Neural cell (in vitro differentiated cells): ENCODE results near the gene NLRP4. TPM values are rescaled to one million over a fixed set of nuclear protein-coding genes. Genes with fewer than 3 reads are reported as not detected.

Source experiments
- H2AFZ ChIP-seq: fragments of 200-600, 300-800 bp; sonication (generic), shearing (Covaris generic); 2 replicates; pipeline ENCODE4 v1.6.0; 2014; ENCODE audit warnings: low read depth, mild to moderate bottlenecking, antibody characterized with exemption, low read length, moderate library complexity
- H3F3A ChIP-seq: fragments of 200-600 bp; shearing (Covaris generic); 2 replicates; pipeline ENCODE4 v1.6.1; 2016; ENCODE audit warnings: mild to moderate bottlenecking, moderate library complexity, mixed read lengths, antibody characterized with exemption, low read length; ENCODE audit not compliant: insufficient read depth, poor library complexity, severe bottlenecking
- H3K27ac ChIP-seq: fragments of 200-600, 300-800 bp; sonication (generic), shearing (Covaris generic); 2 replicates; pipeline ENCODE4 v1.5.1; 2014; ENCODE audit warnings: mild to moderate bottlenecking, low read length, moderate library complexity
- H3K27me3 ChIP-seq: fragments of 300-800, 200-600 bp; sonication (generic), shearing (Covaris generic); 2 replicates; pipeline ENCODE4 v1.6.0; 2014; ENCODE audit warnings: mild to moderate bottlenecking, low read depth, low read length, moderate library complexity; ENCODE audit not compliant: insufficient read depth
- H3K36me3 ChIP-seq: fragments of 300-800, 200-600 bp; sonication (generic), shearing (Covaris generic); 2 replicates; pipeline ENCODE4 v1.5.1; 2014; ENCODE audit warnings: mild to moderate bottlenecking, antibody characterized with exemption, low read length, moderate library complexity; ENCODE audit not compliant: insufficient read depth
- H3K4me2 ChIP-seq: fragments of 300-800, 200-600 bp; sonication (generic), shearing (Covaris generic); 2 replicates; pipeline ENCODE4 v1.6.0; 2014; ENCODE audit warnings: mild to moderate bottlenecking, low read length
- H3K4me3 ChIP-seq: fragments of 300-800, 200-600 bp; sonication (generic), shearing (Covaris generic); 2 replicates; pipeline ENCODE4 v1.5.1; 2014; ENCODE audit warnings: mild to moderate bottlenecking, low read length, moderate library complexity
- H3K79me2 ChIP-seq: fragments of 200-600 bp; shearing (Covaris generic); replicated peaks from 2 replicates; pipeline ENCODE4 v1.6.0; 2014; ENCODE audit warnings: mild to moderate bottlenecking, low read length, moderate library complexity; ENCODE audit not compliant: insufficient read depth
- H3K9ac ChIP-seq: fragments of 300-800, 200-600 bp; sonication (generic), shearing (Covaris generic); 2 replicates; pipeline ENCODE4 v1.6.1; 2016; ENCODE audit warnings: mild to moderate bottlenecking, low read length, mixed read lengths
- H3K9me2 ChIP-seq: fragments of 200-600 bp; shearing (Covaris generic); 2 replicates; pipeline ENCODE4 v1.6.1; 2016; ENCODE audit warnings: mild to moderate bottlenecking, low read length, mixed read lengths; ENCODE audit not compliant: insufficient read depth
- H3K9me3 ChIP-seq: fragments of 200-600, 300-800 bp; sonication (generic), shearing (Covaris generic); 2 replicates; pipeline ENCODE4 v1.6.1; 2016; ENCODE audit warnings: mild to moderate bottlenecking, mixed run types, low read length, moderate library complexity, mixed read lengths
- H4K20me1 ChIP-seq: fragments of 200-600 bp; shearing (Covaris generic); 2 replicates; pipeline ENCODE4 v1.6.1; 2016; ENCODE audit warnings: mild to moderate bottlenecking, mixed run types; ENCODE audit not compliant: insufficient read depth
- CTCF ChIP-seq: fragments of 450-650 bp; IDR thresholded peaks from 2 replicates; pipeline ENCODE4 v1.5.1; 2014; ENCODE audit warnings: antibody characterized with exemption, mild to moderate bottlenecking, moderate library complexity; ENCODE audit not compliant: poor library complexity, severe bottlenecking
- EP300 ChIP-seq: fragments of 450-650 bp; conservative IDR thresholded peaks from 2 replicates; pipeline ENCODE4 v1.6.1; 2014; ENCODE audit warnings: antibody characterized with exemption, mild to moderate bottlenecking, moderate library complexity; ENCODE audit not compliant: poor library complexity, severe bottlenecking
- EZH2 ChIP-seq: fragments of 200-600, 300-800 bp; shearing (Covaris generic), sonication (generic); IDR thresholded peaks from 2 replicates; pipeline ENCODE4 v1.6.1; 2014; ENCODE audit warnings: antibody characterized with exemption, low read length, borderline replicate concordance, mild to moderate bottlenecking; ENCODE audit not compliant: insufficient read depth, poor library complexity, severe bottlenecking
- MXI1 ChIP-seq: fragments of 450-650 bp; conservative IDR thresholded peaks from 2 replicates; pipeline ENCODE4 v1.6.1; 2014; ENCODE audit warnings: antibody characterized with exemption, mild to moderate bottlenecking; ENCODE audit not compliant: poor library complexity, severe bottlenecking
- POLR2AphosphoS5 ChIP-seq: IDR thresholded peaks from 2 replicates; pipeline ENCODE4 v1.6.1; 2012
- RAD21 ChIP-seq: fragments of 450-650 bp; conservative IDR thresholded peaks from 2 replicates; pipeline ENCODE4 v1.6.1; 2014; ENCODE audit warnings: antibody characterized with exemption, mild to moderate bottlenecking, moderate library complexity
- REST ChIP-seq: IDR thresholded peaks from 2 replicates; pipeline ENCODE4 v1.6.1; 2012; ENCODE audit warnings: borderline replicate concordance
- SMC3 ChIP-seq: fragments of 450-650 bp; conservative IDR thresholded peaks from 2 replicates; pipeline ENCODE4 v1.6.1; 2014; ENCODE audit warnings: antibody characterized with exemption, mild to moderate bottlenecking, moderate library complexity; ENCODE audit not compliant: poor library complexity
- TAF1 ChIP-seq: IDR thresholded peaks from 2 replicates; pipeline ENCODE4 v1.6.1; 2012; ENCODE audit warnings: low read depth
- polyA plus RNA-seq: library from polyadenylated mRNA; depleted of rRNA; stranded (reverse); fragments of >200 nt; gene quantifications from 2 replicates; pipeline ENCODE4 v1.2.3, GENCODE V29; 2014

Gene NLRP4
- polyA plus RNA-seq, 1 donor from 2014 or later, result not detected

GRCh38 chr19:55809381-55810058 lies 26.8 kb upstream of the NLRP4 start:
- Histone ChIP-seq H3K4me2 (no peak overlapping the region), H2AFZ (no peak overlapping the region), H3K9me3 (peaks cover 9% of the 10 kb centered on the region)

GRCh38 chr19:55811340-55811739 lies 25.0 kb upstream of the NLRP4 start:
- Histone ChIP-seq H3K36me3 (no peaks in the 10 kb centered on the region), H3K4me2 (no peak overlapping the region), H3K9ac (no peak overlapping the region), H3K9me2 (no peaks in the 10 kb centered on the region), H2AFZ (no peak overlapping the region), H4K20me1 (no peaks in the 10 kb centered on the region), H3K27ac (no peak overlapping the region), H3K9me3 (peaks cover 9% of the 10 kb centered on the region), H3K27me3 (no peaks in the 10 kb centered on the region), H3K79me2 (no peaks in the 10 kb centered on the region), H3K4me3 (no peak overlapping the region), H3F3A (no peaks in the 10 kb centered on the region)
- TF ChIP-seq SMC3 (no peak), EP300 (no peak), MXI1 (no peak), CTCF (no peak), EZH2 (no peak), TAF1 (no peak), POLR2AphosphoS5 (no peak)

More at GRCh38 chr19:55809381-55810058, 26.8 kb upstream of the NLRP4 start:
- H3K27ac ChIP-seq, result no peak overlapping the region
- H3K9ac ChIP-seq, result no peak overlapping the region
- no peak for TF ChIP-seq REST
- no peak for TF ChIP-seq TAF1
- no peak for TF ChIP-seq SMC3
- no peak for TF ChIP-seq EZH2
- peak; percentile 14 for TF ChIP-seq CTCF
- no peak for TF ChIP-seq EP300
- no peak for TF ChIP-seq POLR2AphosphoS5
- no peak for TF ChIP-seq RAD21
- TF ChIP-seq MXI1, result no peak
- H4K20me1 ChIP-seq, result no peaks in the 10 kb centered on the region
- H3K27me3 ChIP-seq, result no peaks in the 10 kb centered on the region
- H3K9me2 ChIP-seq, result no peaks in the 10 kb centered on the region
- no peaks in the 10 kb centered on the region for H3F3A ChIP-seq
- H3K4me3 ChIP-seq, result no peak overlapping the region
- H3K79me2 ChIP-seq, result no peaks in the 10 kb centered on the region
- H3K36me3 ChIP-seq, result no peaks in the 10 kb centered on the region
